Measurements from ENCODE around the gene BHLHE41. TPM values are rescaled to one million over a fixed set of nuclear protein-coding genes. Genes with fewer than 3 reads are reported as not detected.

Gene BHLHE41
- total and polyA plus RNA-seq, 10 donors = 7.2 to 46.9 (median 24.4) TPM

DNA sequence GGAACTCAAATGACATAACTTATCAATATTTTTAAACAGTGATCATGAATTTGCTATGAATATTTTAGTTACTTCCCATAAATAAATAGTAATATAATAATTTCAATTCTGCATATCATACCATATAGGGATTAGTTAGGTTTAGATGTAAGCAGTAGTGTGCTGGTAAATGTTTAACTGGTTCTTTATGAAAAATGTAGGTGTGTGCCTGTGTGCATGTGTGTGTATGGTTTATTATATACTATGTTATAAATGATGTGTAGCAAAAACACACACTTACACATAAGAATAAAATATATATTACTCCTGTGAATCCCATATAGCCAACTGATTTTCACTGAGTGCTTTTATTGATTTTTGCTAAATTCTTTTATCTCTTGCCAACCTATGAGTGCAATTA is 14.0 kb upstream of the BHLHE41 start:
- no peak overlapping the region for H3K4me3 ChIP-seq
- peaks cover 0 to 9% (median 0%) of the 10 kb centered on the region in 6 donors for H3K4me1 ChIP-seq
- intact Hi-C loops (cut with DNase I; ENCODE audit: low total_unique reads) = no loop called here
- H3K36me3 ChIP-seq = no peaks in the 10 kb centered on the region
- no peak for TF ChIP-seq CTCF (IDR thresholded peaks at IDR 0.05 in 8 of 11, conservative IDR thresholded peaks at IDR 0.05 in 3 of 11)
- TF ChIP-seq POLR2A (IDR thresholded peaks at IDR 0.05) = no peak
- TF ChIP-seq POLR2AphosphoS5 (IDR thresholded peaks at IDR 0.05) = no peak
- no peak overlapping the region for H3K27ac ChIP-seq
- H3K9me3 ChIP-seq = no peaks in the 10 kb centered on the region
- no peak for DNase-seq
- H3K27me3 ChIP-seq (replicated peaks in 1 of 7) = no peaks in the 10 kb centered on the region

GRCh38 chr12:26136688-26137087 is 11.9 kb upstream of the BHLHE41 start:
- TF ChIP-seq CTCF (IDR thresholded peaks at IDR 0.05 in 8 of 11, conservative IDR thresholded peaks at IDR 0.05 in 3 of 11) (no peak), POLR2A (IDR thresholded peaks at IDR 0.05) (no peak), POLR2AphosphoS5 (IDR thresholded peaks at IDR 0.05) (no peak)
- intact Hi-C loops (cut with DNase I; ENCODE audit: low total_unique reads) = no loop called here
- no peaks in the 10 kb centered on the region for H3K9me3 ChIP-seq
- peaks cover 0 to 9% (median 0%) of the 10 kb centered on the region in 6 donors for H3K4me1 ChIP-seq
- H3K4me3 ChIP-seq = no peak overlapping the region
- 53 to 66% (median 60%) methylated on average over 3 of the region's 3 CpGs for WGBS, 5 donors
- H3K27ac ChIP-seq = no peak overlapping the region
- no peaks in the 10 kb centered on the region for H3K36me3 ChIP-seq
- peaks cover 0 to 14% (median 0%) of the 10 kb centered on the region in 7 donors for H3K27me3 ChIP-seq (replicated peaks in 1 of 7)
- DNase-seq = no peak

DNA sequence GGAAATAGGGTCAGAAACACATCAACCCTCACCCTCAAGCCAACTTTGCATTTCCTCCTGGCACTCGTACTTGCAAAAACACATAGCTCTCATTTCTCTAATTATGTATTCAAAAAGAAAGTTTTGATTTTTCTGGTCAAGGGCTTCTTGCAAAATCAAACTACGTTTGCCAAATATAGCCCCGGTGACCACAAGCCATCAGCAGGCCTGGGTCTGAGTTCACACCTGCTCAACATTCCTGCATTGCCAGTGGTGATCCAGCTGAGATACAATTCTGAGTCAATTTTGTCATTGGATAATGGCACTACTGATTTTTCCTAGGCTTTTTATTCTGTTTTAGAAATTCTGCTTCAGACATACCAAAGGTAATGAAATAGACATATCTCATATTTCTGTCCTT is 10.7 kb upstream of the BHLHE41 start:
- WGBS, 5 donors = 27 to 71% (median 38%) methylated on average over 3 of the region's 3 CpGs
- no peak overlapping the region for H3K27ac ChIP-seq
- intact Hi-C loops (cut with DNase I; ENCODE audit: low total_unique reads) = no loop called here
- DNase-seq = no peak
- no peak overlapping the region for H3K4me3 ChIP-seq
- H3K36me3 ChIP-seq = no peaks in the 10 kb centered on the region
- H3K4me1 ChIP-seq = peaks cover 0 to 18% (median 7%) of the 10 kb centered on the region in 6 donors
- H3K9me3 ChIP-seq = no peaks in the 10 kb centered on the region
- H3K27me3 ChIP-seq (replicated peaks in 1 of 7) = peaks cover 0 to 25% (median 0%) of the 10 kb centered on the region in 7 donors
- TF ChIP-seq POLR2A (IDR thresholded peaks at IDR 0.05) (no peak), POLR2AphosphoS5 (IDR thresholded peaks at IDR 0.05) (no peak), CTCF (IDR thresholded peaks at IDR 0.05 in 8 of 11, conservative IDR thresholded peaks at IDR 0.05 in 3 of 11) (no peak)

DNA sequence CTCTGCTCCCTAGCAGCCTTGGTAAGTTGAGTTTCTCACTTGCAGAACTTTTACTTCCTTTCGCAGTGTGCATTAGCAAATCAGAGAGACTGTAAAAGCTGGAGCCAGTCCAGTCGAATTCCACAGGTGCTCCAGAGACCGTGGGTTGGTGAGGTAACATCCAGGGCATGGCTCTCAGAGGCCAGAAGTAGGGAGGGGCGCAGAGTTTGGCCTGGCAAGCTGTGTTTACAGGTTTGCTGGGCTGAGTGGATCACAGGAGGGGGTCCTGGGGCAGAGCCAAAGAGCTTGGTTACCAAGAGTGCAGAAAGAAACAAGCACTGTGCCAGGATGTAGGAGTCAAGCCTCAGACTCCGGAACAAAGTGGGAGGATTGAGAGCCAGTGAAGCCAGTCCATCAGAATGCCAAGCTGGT is 10.2 kb upstream of the BHLHE41 start:
- no peak for TF ChIP-seq CTCF (IDR thresholded peaks at IDR 0.05 in 8 of 11, conservative IDR thresholded peaks at IDR 0.05 in 3 of 11)
- TF ChIP-seq POLR2AphosphoS5 (IDR thresholded peaks at IDR 0.05) = no peak
- no peak for TF ChIP-seq POLR2A (IDR thresholded peaks at IDR 0.05)
- peaks cover 0 to 24% (median 10%) of the 10 kb centered on the region in 6 donors for H3K4me1 ChIP-seq
- H3K27me3 ChIP-seq (replicated peaks in 1 of 7) = peaks cover 0 to 26% (median 0%) of the 10 kb centered on the region in 7 donors
- H3K9me3 ChIP-seq = no peaks in the 10 kb centered on the region
- WGBS, 5 donors = 61 to 88% (median 74%) methylated on average over 5 of the region's 5 CpGs
- H3K27ac ChIP-seq = no peak overlapping the region
- no peak for DNase-seq
- H3K36me3 ChIP-seq = no peaks in the 10 kb centered on the region
- H3K4me3 ChIP-seq = no peak overlapping the region
- intact Hi-C loops (cut with DNase I; ENCODE audit: low total_unique reads) = no loop called here

All from spleen (tissue), 11 donors.